Hepatocyte (in vitro differentiated cells): ENCODE measurements around the gene ZFYVE16. TPM values are rescaled to one million over a fixed set of nuclear protein-coding genes. Genes with fewer than 3 reads are reported as not detected.

ENCODE experiments used
- DNase-seq: peaks from one replicate; pipeline ENCODE4 v3.0.0-alpha.2; 2016; ENCODE audit warnings: low spot score
- H2AFZ ChIP-seq: fragments of 200-600 bp; sonication (generic); 2 replicates; pipeline ENCODE4 v1.6.0; 2016; ENCODE audit warnings: antibody characterized with exemption, mild to moderate bottlenecking
- H3K27ac ChIP-seq: fragments of 200-600 bp; sonication (generic); 2 replicates; pipeline ENCODE4 v1.5.1; 2016; ENCODE audit warnings: mild to moderate bottlenecking
- H3K27me3 ChIP-seq: fragments of 200-600 bp; sonication (generic); 2 replicates; pipeline ENCODE4 v1.6.1; 2016
- H3K36me3 ChIP-seq: fragments of 200-600 bp; sonication (generic); replicated peaks from 2 replicates; pipeline ENCODE4 v1.5.1; 2016; ENCODE audit warnings: low read depth; ENCODE audit not compliant: insufficient read depth
- H3K4me1 ChIP-seq: fragments of 200-600 bp; sonication (generic); 2 replicates; pipeline ENCODE4 v1.5.1; 2016; ENCODE audit warnings: mild to moderate bottlenecking, moderate library complexity; ENCODE audit not compliant: insufficient read depth
- H3K4me2 ChIP-seq: fragments of 200-600 bp; sonication (generic); 2 replicates; pipeline ENCODE4 v1.6.0; 2016
- H3K4me3 ChIP-seq: fragments of 200-600 bp; sonication (generic); 2 replicates; pipeline ENCODE4 v1.5.1; 2016; ENCODE audit warnings: mild to moderate bottlenecking
- H3K79me2 ChIP-seq: fragments of 200-600 bp; sonication (generic); 2 replicates; pipeline ENCODE4 v1.6.0; 2017; ENCODE audit warnings: mild to moderate bottlenecking
- H3K9me2 ChIP-seq: fragments of 200-600 bp; sonication (generic); replicated peaks from 2 replicates; pipeline ENCODE4 v1.6.0; 2017; ENCODE audit warnings: mild to moderate bottlenecking; ENCODE audit not compliant: insufficient read depth
- H3K9me3 ChIP-seq: fragments of 200-600 bp; sonication (generic); 2 replicates; pipeline ENCODE4 v1.5.1; 2016; ENCODE audit warnings: low read depth, mild to moderate bottlenecking
- H4K20me1 ChIP-seq: fragments of 200-600 bp; sonication (generic); 2 replicates; pipeline ENCODE4 v1.6.0; 2016; ENCODE audit warnings: mild to moderate bottlenecking; ENCODE audit not compliant: insufficient read depth, poor library complexity, severe bottlenecking
- CTCF ChIP-seq: fragments of 200-600 bp; sonication (generic); IDR thresholded peaks from 2 replicates; pipeline ENCODE4 v1.5.1; 2016; ENCODE audit warnings: antibody characterized with exemption, mild to moderate bottlenecking; ENCODE audit not compliant: poor library complexity
- EZH2 ChIP-seq: fragments of 200-600 bp; sonication (generic); IDR thresholded peaks from 2 replicates; pipeline ENCODE4 v1.6.1; 2016; ENCODE audit warnings: antibody characterized with exemption, mild to moderate bottlenecking, borderline replicate concordance
- EZH2phosphoT487 ChIP-seq: fragments of 200-600 bp; sonication (generic); IDR thresholded peaks from one replicate; pipeline ENCODE4 v1.6.1; 2018; ENCODE audit warnings: antibody characterized with exemption, mild to moderate bottlenecking, low read depth, moderate library complexity; ENCODE audit not compliant: unreplicated experiment, severe bottlenecking
- WGBS: methylation state at CpG from one replicate; pipeline ENCODE4 v1.1.6; 2016; ENCODE audit warnings: low lambda C conversion rate; ENCODE audit errors: missing lambda C conversion rate; 5-methylcytosine and 5-hydroxymethylcytosine counted together
- polyA plus RNA-seq: library from polyadenylated mRNA; unstranded; fragments of >200 nt; fragmentation: Nextera tagmentation; extraction: Ambion mirVana; gene quantifications from 2 replicates; pipeline ENCODE4 v1.2.1, GENCODE V29; 2016
- total RNA-seq: library from RNA; depleted of rRNA; stranded (reverse); fragments of >200 nt; gene quantifications from 2 replicates; pipeline ENCODE4 v1.2.3, GENCODE V29; 2014

The ZFYVE16 gene
- total and polyA plus RNA-seq, 2 experiments from 2014 or later, result 12.5 to 48.4 TPM

GRCh38 chr5:80482578-80482977 lies 74.7 kb downstream of the ZFYVE16 start:
- WGBS, result 83% methylated on average over 4 of the region's 4 CpGs
- Histone ChIP-seq H3K4me2 (no peak overlapping the region), H3K79me2 (no peaks in the 10 kb centered on the region), H3K4me1 (no peaks in the 10 kb centered on the region), H2AFZ (no peak overlapping the region), H3K27ac (no peak overlapping the region), H3K36me3 (no peaks in the 10 kb centered on the region), H4K20me1 (no peaks in the 10 kb centered on the region), H3K9me3 (no peaks in the 10 kb centered on the region), H3K27me3 (no peaks in the 10 kb centered on the region), H3K4me3 (no peak overlapping the region), H3K9me2 (no peaks in the 10 kb centered on the region)
- TF ChIP-seq EZH2phosphoT487 (no peak), CTCF (no peak), EZH2 (no peak)
- DNase-seq, result no peak

GRCh38 chr5:80483636-80484232 lies 75.9 kb downstream of the ZFYVE16 start:
- 99% methylated on average over 3 of the region's 3 CpGs for WGBS
- H3K27me3 ChIP-seq, result no peaks in the 10 kb centered on the region
- H3K4me1 ChIP-seq, result no peaks in the 10 kb centered on the region
- no peak overlapping the region for H3K4me2 ChIP-seq
- no peaks in the 10 kb centered on the region for H4K20me1 ChIP-seq
- H3K36me3 ChIP-seq, result no peaks in the 10 kb centered on the region
- H3K27ac ChIP-seq, result no peak overlapping the region
- no peak for TF ChIP-seq EZH2
- no peak for TF ChIP-seq CTCF
- H3K9me3 ChIP-seq, result no peaks in the 10 kb centered on the region
- no peak overlapping the region for H2AFZ ChIP-seq
- H3K4me3 ChIP-seq, result no peak overlapping the region
- DNase-seq, result no peak
- no peaks in the 10 kb centered on the region for H3K9me2 ChIP-seq
- no peaks in the 10 kb centered on the region for H3K79me2 ChIP-seq

- no peak for DNase-seq
- H3K27me3 ChIP-seq, result no peaks in the 10 kb centered on the region
- no peaks in the 10 kb centered on the region for H3K79me2 ChIP-seq
- WGBS, result 68% methylated on average over 18 of the region's 18 CpGs
- no peaks in the 10 kb centered on the region for H3K9me3 ChIP-seq
- no peaks in the 10 kb centered on the region for H3K9me2 ChIP-seq
- no peak for TF ChIP-seq EZH2phosphoT487
- TF ChIP-seq CTCF, result no peak
- TF ChIP-seq EZH2, result no peak
- no peaks in the 10 kb centered on the region for H4K20me1 ChIP-seq
- H3K4me1 ChIP-seq, result no peaks in the 10 kb centered on the region
- H3K27ac ChIP-seq, result peak overlapping the region; percentile 78
- no peaks in the 10 kb centered on the region for H3K36me3 ChIP-seq
- peak overlapping the region; percentile 81 for H3K4me2 ChIP-seq
- peak overlapping the region; percentile 44 for H3K4me3 ChIP-seq
- peak overlapping the region; percentile 80 for H2AFZ ChIP-seq
Measured at GRCh38 chr5:80487444-80487828, 79.6 kb downstream of the ZFYVE16 start.
